ENCODE data around the gene CDH12. TPM values are rescaled to one million over a fixed set of nuclear protein-coding genes. Genes with fewer than 3 reads are reported as not detected.

Gene CDH12
- total RNA-seq, 2 donors from 2014 or later, result 0.90 to 1.9 TPM

DNA sequence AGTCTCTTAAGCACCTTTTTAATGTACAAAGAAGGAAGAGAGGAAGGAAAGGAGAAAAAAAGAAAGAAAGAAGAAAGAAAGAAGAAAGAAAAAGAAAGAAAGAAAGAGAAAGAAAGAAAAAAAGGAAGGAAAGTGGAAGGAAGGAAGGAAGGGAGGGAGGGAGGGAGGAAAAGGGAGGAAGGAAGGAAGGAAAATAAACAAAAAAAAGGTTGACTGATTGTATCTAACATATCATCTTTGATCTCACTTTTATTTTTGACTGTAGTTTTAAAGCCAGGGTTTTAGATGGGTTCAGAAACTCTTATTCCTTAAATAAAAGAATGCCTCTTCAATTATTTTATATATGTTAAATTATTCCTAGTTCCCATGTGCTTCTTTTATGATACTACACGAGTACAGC is 794.5 kb downstream of the CDH12 start:
- Mint-ChIP-seq H3K27ac (no peak overlapping the region), H3K27me3 (ENCODE audit: insufficient read depth) (no peaks in the 10 kb centered on the region), H3K4me1 (peaks cover under 1% of the 10 kb centered on the region), H3K9me3 (no peaks in the 10 kb centered on the region), H3K36me3 (ENCODE audit: low read depth) (no peaks in the 10 kb centered on the region), H3K4me3 (no peak overlapping the region)
- Histone ChIP-seq H3K27me3 (ENCODE audit: control insufficient read depth, insufficient read depth, low read length, poor library complexity, severe bottlenecking) (no peaks in the 10 kb centered on the region), H3K4me1 (ENCODE audit: control insufficient read depth, insufficient read depth, low read length) (no peaks in the 10 kb centered on the region), H3K9ac (ENCODE audit: extremely low read depth, low read length, poor library complexity, severe bottlenecking) (no peak overlapping the region), H3K4me3 (ENCODE audit: low read length) (no peak overlapping the region), H3K9me3 (ENCODE audit: control insufficient read depth, low read length) (no peaks in the 10 kb centered on the region), H3K27ac (ENCODE audit: low read depth, low read length) (no peak overlapping the region), H3K36me3 (ENCODE audit: control insufficient read depth, insufficient read depth, low read length) (no peaks in the 10 kb centered on the region)
- TF ChIP-seq, protein P1, sequence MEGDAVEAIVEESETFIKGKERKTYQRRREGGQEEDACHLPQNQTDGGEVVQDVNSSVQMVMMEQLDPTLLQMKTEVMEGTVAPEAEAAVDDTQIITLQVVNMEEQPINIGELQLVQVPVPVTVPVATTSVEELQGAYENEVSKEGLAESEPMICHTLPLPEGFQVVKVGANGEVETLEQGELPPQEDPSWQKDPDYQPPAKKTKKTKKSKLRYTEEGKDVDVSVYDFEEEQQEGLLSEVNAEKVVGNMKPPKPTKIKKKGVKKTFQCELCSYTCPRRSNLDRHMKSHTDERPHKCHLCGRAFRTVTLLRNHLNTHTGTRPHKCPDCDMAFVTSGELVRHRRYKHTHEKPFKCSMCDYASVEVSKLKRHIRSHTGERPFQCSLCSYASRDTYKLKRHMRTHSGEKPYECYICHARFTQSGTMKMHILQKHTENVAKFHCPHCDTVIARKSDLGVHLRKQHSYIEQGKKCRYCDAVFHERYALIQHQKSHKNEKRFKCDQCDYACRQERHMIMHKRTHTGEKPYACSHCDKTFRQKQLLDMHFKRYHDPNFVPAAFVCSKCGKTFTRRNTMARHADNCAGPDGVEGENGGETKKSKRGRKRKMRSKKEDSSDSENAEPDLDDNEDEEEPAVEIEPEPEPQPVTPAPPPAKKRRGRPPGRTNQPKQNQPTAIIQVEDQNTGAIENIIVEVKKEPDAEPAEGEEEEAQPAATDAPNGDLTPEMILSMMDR (conservative IDR thresholded peaks at IDR 0.05), result no peak
- WGBS, 2 experiments (ENCODE audit: insufficient coverage in 1 of 2, insufficient read length in 1 of 2), result 92% methylated on average over 1 of the region's 1 CpG; no CpG with 5 or more reads in 1 of the 2 experiments
- no peak for DNase-seq

DNA sequence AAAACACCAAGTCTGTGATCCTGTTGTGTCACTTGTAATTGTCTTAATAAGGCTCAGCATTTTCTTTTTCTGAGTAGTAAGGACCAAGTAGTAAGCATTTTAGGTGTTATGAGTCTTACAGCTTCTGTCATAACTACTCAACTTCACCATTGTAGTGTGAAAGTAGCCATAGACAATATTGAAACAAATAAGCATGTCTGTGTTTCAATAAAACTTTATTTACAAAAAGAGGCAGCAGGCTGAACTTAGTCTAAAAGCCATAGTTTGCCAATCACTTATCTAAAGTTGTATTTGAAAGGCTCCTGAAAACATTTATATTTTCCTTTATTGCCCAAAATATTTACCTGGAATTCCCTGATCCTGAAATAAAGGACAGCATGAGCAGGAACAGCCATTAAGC is 796.1 kb downstream of the CDH12 start:
- no peak overlapping the region for H3K27ac Mint-ChIP-seq
- H3K27ac ChIP-seq (ENCODE audit: low read depth, low read length), result no peak overlapping the region
- H3K9me3 ChIP-seq (ENCODE audit: control insufficient read depth, low read length), result no peaks in the 10 kb centered on the region
- no peak for DNase-seq
- H3K4me1 ChIP-seq (ENCODE audit: control insufficient read depth, insufficient read depth, low read length), result peaks cover 5% of the 10 kb centered on the region
- no peaks in the 10 kb centered on the region for H3K36me3 ChIP-seq (ENCODE audit: control insufficient read depth, insufficient read depth, low read length)
- no peak overlapping the region for H3K4me3 ChIP-seq (ENCODE audit: low read length)
- H3K4me3 Mint-ChIP-seq, result no peak overlapping the region
- no peaks in the 10 kb centered on the region for H3K36me3 Mint-ChIP-seq (ENCODE audit: low read depth)
- no peaks in the 10 kb centered on the region for H3K27me3 Mint-ChIP-seq (ENCODE audit: insufficient read depth)
- H3K4me1 Mint-ChIP-seq, result peaks cover 11% of the 10 kb centered on the region
- H3K9ac ChIP-seq (ENCODE audit: extremely low read depth, low read length, poor library complexity, severe bottlenecking), result no peak overlapping the region
- TF ChIP-seq, protein P1 (conservative IDR thresholded peaks at IDR 0.05), result no peak
- H3K27me3 ChIP-seq (ENCODE audit: control insufficient read depth, insufficient read depth, low read length, poor library complexity, severe bottlenecking), result no peaks in the 10 kb centered on the region
- no peaks in the 10 kb centered on the region for H3K9me3 Mint-ChIP-seq

DNA sequence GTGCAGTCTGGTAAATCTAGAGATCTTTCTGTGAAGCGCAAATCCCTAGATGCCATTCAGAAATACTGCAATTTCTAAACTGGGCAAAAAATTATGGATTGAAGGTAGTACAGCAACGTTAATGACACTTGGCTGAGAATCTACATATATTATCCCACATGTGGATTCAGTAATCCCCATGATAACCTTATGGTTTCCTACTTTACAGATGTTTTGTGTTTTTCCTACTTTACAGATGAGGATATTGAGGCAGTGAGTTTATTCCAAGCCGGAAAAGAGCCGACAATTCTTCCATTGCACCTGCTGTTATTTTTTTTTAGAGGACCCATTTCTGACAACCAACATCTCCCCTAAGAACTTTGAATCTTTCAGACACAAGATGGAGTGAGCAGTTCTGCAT is 796.5 kb downstream of the CDH12 start:
- Mint-ChIP-seq H3K4me3 (no peak overlapping the region), H3K9me3 (no peaks in the 10 kb centered on the region), H3K27me3 (ENCODE audit: insufficient read depth) (no peaks in the 10 kb centered on the region), H3K27ac (no peak overlapping the region), H3K4me1 (peaks cover 11% of the 10 kb centered on the region), H3K36me3 (ENCODE audit: low read depth) (no peaks in the 10 kb centered on the region)
- no peaks in the 10 kb centered on the region for H3K36me3 ChIP-seq (ENCODE audit: control insufficient read depth, insufficient read depth, low read length)
- peaks cover 5% of the 10 kb centered on the region for H3K4me1 ChIP-seq (ENCODE audit: control insufficient read depth, insufficient read depth, low read length)
- H3K4me3 ChIP-seq (ENCODE audit: low read length), result no peak overlapping the region
- no peaks in the 10 kb centered on the region for H3K27me3 ChIP-seq (ENCODE audit: control insufficient read depth, insufficient read depth, low read length, poor library complexity, severe bottlenecking)
- H3K9me3 ChIP-seq (ENCODE audit: control insufficient read depth, low read length), result no peaks in the 10 kb centered on the region
- TF ChIP-seq, protein P1 (conservative IDR thresholded peaks at IDR 0.05), result no peak
- 40 to 87% methylated on average over 2 to 4 of the region's 4 CpGs for WGBS, 2 experiments (ENCODE audit: insufficient coverage in 1 of 2, insufficient read length in 1 of 2)
- H3K27ac ChIP-seq (ENCODE audit: low read depth, low read length), result no peak overlapping the region
- H3K9ac ChIP-seq (ENCODE audit: extremely low read depth, low read length, poor library complexity, severe bottlenecking), result no peak overlapping the region
- no peak for DNase-seq

Data from endodermal cell (in vitro differentiated cells).